IPS-18a (cell line): ENCODE data around the gene MIER1.
"Not testable (repeated sequence)": the region's sequence is repeated elsewhere in the genome, so short reads cannot be mapped to it uniquely, and the experiment has no call there.

Experiments used
- H3K27ac ChIP-seq: one replicate; pipeline ENCODE4 v1.5.1; 2013; ENCODE audit warnings: low read length
- H3K27me3 ChIP-seq: one replicate; pipeline ENCODE4 v1.6.1; 2013; ENCODE audit warnings: mild to moderate bottlenecking, low read length; ENCODE audit not compliant: control insufficient read depth, insufficient read depth
- H3K36me3 ChIP-seq: one replicate; pipeline ENCODE4 v1.6.1; 2013; ENCODE audit warnings: low read depth, low read length; ENCODE audit not compliant: control insufficient read depth
- H3K4me1 ChIP-seq: one replicate; pipeline ENCODE4 v1.6.1; 2013; ENCODE audit warnings: low read depth, low read length; ENCODE audit not compliant: control insufficient read depth
- H3K4me3 ChIP-seq: one replicate; pipeline ENCODE4 v1.5.1; 2013; ENCODE audit warnings: low read length
- H3K9ac ChIP-seq: one replicate; pipeline ENCODE4 v1.6.1; 2013; ENCODE audit warnings: mild to moderate bottlenecking, low read length, moderate library complexity
- H3K9me3 ChIP-seq: one replicate; pipeline ENCODE4 v1.6.1; 2013; ENCODE audit warnings: low read depth, low read length; ENCODE audit not compliant: control insufficient read depth

The MIER1 gene

GRCh38 chr1:66940981-66941380 lies 16.2 kb downstream of the MIER1 start:
- Histone ChIP-seq H3K27me3 (no peaks in the 10 kb centered on the region), H3K4me3 (no peak overlapping the region), H3K27ac (no peak overlapping the region), H3K36me3 (peaks cover 9% of the 10 kb centered on the region), H3K9me3 (no peaks in the 10 kb centered on the region), H3K4me1 (no peaks in the 10 kb centered on the region), H3K9ac (no peak overlapping the region)

- Histone ChIP-seq H3K9me3 (no peaks in the 10 kb centered on the region), H3K4me1 (no peaks in the 10 kb centered on the region), H3K27me3 (no peaks in the 10 kb centered on the region), H3K27ac (no peak overlapping the region), H3K36me3 (peaks cover 24% of the 10 kb centered on the region), H3K9ac (no peak overlapping the region), H3K4me3 (no peak overlapping the region)
Observed at GRCh38 chr1:66943361-66943969, 18.7 kb downstream of the MIER1 start.

- no peak overlapping the region for H3K27ac ChIP-seq
- H3K9me3 ChIP-seq, result no peaks in the 10 kb centered on the region
- H3K27me3 ChIP-seq, result no peaks in the 10 kb centered on the region
- no peak overlapping the region for H3K9ac ChIP-seq
- H3K36me3 ChIP-seq, result peaks cover 24% of the 10 kb centered on the region
- H3K4me1 ChIP-seq, result no peaks in the 10 kb centered on the region
- no peak overlapping the region for H3K4me3 ChIP-seq
Observed at GRCh38 chr1:66944330-66945274, 19.8 kb downstream of the MIER1 start.

GRCh38 chr1:66945316-66945715 lies 20.5 kb downstream of the MIER1 start:
- Histone ChIP-seq H3K9ac (no peak overlapping the region), H3K27ac (no peak overlapping the region), H3K36me3 (peaks cover 24% of the 10 kb centered on the region), H3K4me3 (no peak overlapping the region), H3K27me3 (no peaks in the 10 kb centered on the region), H3K4me1 (no peaks in the 10 kb centered on the region), H3K9me3 (no peaks in the 10 kb centered on the region)

- Histone ChIP-seq H3K9me3 (no peaks in the 10 kb centered on the region), H3K36me3 (peaks cover 26% of the 10 kb centered on the region), H3K27me3 (no peaks in the 10 kb centered on the region), H3K4me1 (no peaks in the 10 kb centered on the region), H3K27ac (no peak overlapping the region), H3K4me3 (no peak overlapping the region), H3K9ac (no peak overlapping the region)
Observed at GRCh38 chr1:66947267-66947666, 22.5 kb downstream of the MIER1 start.

- H3K9me3 ChIP-seq, result no peaks in the 10 kb centered on the region
- H3K27ac ChIP-seq, result no peak overlapping the region
- no peaks in the 10 kb centered on the region for H3K27me3 ChIP-seq
Observed at GRCh38 chr1:66951513-66951912, 26.7 kb downstream of the MIER1 start.

GRCh38 chr1:66954208-66954607 lies 29.4 kb downstream of the MIER1 start:
- H3K27ac ChIP-seq, result no peak overlapping the region
- no peaks in the 10 kb centered on the region for H3K9me3 ChIP-seq
- H3K36me3 ChIP-seq, result peaks cover 42% of the 10 kb centered on the region

More at GRCh38 chr1:66951513-66951912, 26.7 kb downstream of the MIER1 start:
- Histone ChIP-seq H3K36me3 (peaks cover 36% of the 10 kb centered on the region), H3K4me3 (no peak overlapping the region), H3K4me1 (no peaks in the 10 kb centered on the region), H3K9ac (no peak overlapping the region)

GRCh38 chr1:66957938-66958337 lies 33.1 kb downstream of the MIER1 start:
- no peaks in the 10 kb centered on the region for H3K9me3 ChIP-seq
- no peak overlapping the region for H3K27ac ChIP-seq
- no peaks in the 10 kb centered on the region for H3K4me1 ChIP-seq
- H3K36me3 ChIP-seq, result peaks cover 64% of the 10 kb centered on the region
- H3K9ac ChIP-seq, result no peak overlapping the region
- no peaks in the 10 kb centered on the region for H3K27me3 ChIP-seq
- no peak overlapping the region for H3K4me3 ChIP-seq

More at GRCh38 chr1:66954208-66954607, 29.4 kb downstream of the MIER1 start:
- Histone ChIP-seq H3K27me3 (no peaks in the 10 kb centered on the region), H3K9ac (no peak overlapping the region), H3K4me3 (no peak overlapping the region), H3K4me1 (no peaks in the 10 kb centered on the region)

GRCh38 chr1:66966188-66966873 lies 41.5 kb downstream of the MIER1 start:
- not testable (repeated sequence) for H3K4me1 ChIP-seq, H3K27ac ChIP-seq, H3K4me3 ChIP-seq, H3K27me3 ChIP-seq, H3K9ac ChIP-seq, H3K9me3 ChIP-seq
- H3K36me3 ChIP-seq, result peaks cover 59% of the 10 kb centered on the region

- H3K27me3 ChIP-seq, result no peaks in the 10 kb centered on the region
- no peak overlapping the region for H3K27ac ChIP-seq
- no peak overlapping the region for H3K9ac ChIP-seq
- no peaks in the 10 kb centered on the region for H3K4me1 ChIP-seq
- H3K4me3 ChIP-seq, result no peak overlapping the region
- H3K36me3 ChIP-seq, result peaks cover 54% of the 10 kb centered on the region
- no peaks in the 10 kb centered on the region for H3K9me3 ChIP-seq
Observed at GRCh38 chr1:66968574-66968973, 43.8 kb downstream of the MIER1 start.

- peaks cover 58% of the 10 kb centered on the region for H3K36me3 ChIP-seq
Observed at GRCh38 chr1:66978201-66978600, 53.4 kb downstream of the MIER1 start.

More at GRCh38 chr1:66978201-66978600, 53.4 kb downstream of the MIER1 start:
- Histone ChIP-seq H3K4me3 (no peak overlapping the region), H3K4me1 (no peaks in the 10 kb centered on the region), H3K9me3 (no peaks in the 10 kb centered on the region), H3K27ac (no peak overlapping the region), H3K27me3 (no peaks in the 10 kb centered on the region), H3K9ac (no peak overlapping the region)
